NB4 (cell line): ENCODE results near the gene CCDC47.

Source experiments
- CTCF ChIP-seq: IDR thresholded peaks from one replicate; pipeline ENCODE4 v1.5.1; 2012; ENCODE audit warnings: low read depth, low read length
- MAX ChIP-seq: IDR thresholded peaks from 2 replicates; pipeline ENCODE4 v1.6.1; 2011; ENCODE audit warnings: low read depth, low read length
- MYC ChIP-seq: IDR thresholded peaks from 2 replicates; pipeline ENCODE4 v1.6.1; 2011; ENCODE audit warnings: low read depth, low read length
- POLR2A ChIP-seq: IDR thresholded peaks from 2 replicates; pipeline ENCODE4 v1.6.1; 2011; ENCODE audit warnings: mild to moderate bottlenecking; ENCODE audit not compliant: insufficient read length; ENCODE audit errors: extremely low read depth

- TF ChIP-seq CTCF (no peak), POLR2A (no peak), MAX (no peak), MYC (no peak)
Measured at GRCh38 chr17:63758428-63758827, 15.0 kb downstream of the CCDC47 start.
